CD4-positive, alpha-beta T cell treated with Interleukin-4 for 1 hour (primary cell): Measurements from ENCODE around the gene TMEM131.

ENCODE experiments used
- DNase-seq, 2 donors: peaks; one replicate each; pipeline ENCODE4 v3.0.0-alpha.2; 2020 to 2022

The TMEM131 gene

GRCh38 chr2:97798416-97798815, 197.3 kb downstream of the TMEM131 start:
- DNase-seq, result no peak

DNA sequence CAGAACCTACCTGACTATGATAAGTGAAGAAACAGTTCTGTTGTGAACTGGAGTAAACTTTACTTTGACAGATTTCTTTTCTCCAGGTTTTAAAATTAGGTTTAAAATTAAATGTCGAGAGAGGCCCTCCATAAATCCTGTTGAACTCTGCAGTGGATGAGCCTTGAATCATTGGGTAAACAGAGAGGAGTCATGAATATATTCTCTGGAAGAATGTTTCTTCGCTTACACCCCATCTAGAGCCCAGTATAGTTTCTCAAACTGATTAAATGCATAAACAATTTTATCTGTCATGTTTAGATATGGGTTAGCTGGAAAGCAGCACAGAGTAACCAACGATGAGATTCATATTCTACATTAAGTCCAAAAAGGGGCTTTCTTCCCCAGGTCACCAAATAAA, 198.4 kb downstream of the TMEM131 start:
- no peak for DNase-seq

DNA sequence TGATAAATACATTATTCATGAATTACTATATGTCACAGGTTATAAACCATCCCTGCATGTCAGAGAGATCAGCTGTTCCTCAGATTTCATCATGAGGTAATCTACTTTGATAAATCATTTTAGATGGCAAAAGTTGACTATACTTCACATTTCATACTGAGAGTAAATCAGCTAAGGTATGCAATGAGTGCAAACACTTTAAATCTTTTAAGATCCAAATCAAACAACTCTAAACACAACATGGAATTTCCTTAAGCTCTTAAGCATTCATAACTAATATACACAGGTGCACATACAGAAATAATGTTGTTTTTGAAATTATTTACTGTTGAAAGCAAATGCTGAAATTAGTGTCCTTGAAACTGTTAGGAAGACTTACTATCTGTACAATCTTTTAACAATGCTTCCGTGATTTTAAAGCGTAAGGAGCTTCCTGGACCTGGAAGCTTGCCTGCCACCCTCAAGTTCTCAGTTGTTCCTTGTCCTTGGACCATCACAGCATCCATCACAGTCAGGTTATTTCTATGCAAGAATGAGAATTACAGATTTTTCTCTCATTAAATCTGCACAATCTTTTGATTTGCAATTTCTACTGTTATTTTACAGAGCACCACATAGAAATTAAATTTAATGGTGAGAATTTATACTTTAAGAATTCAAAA, 199.2 kb downstream of the TMEM131 start:
- no peak for DNase-seq

GRCh38 chr2:97792416-97792815, 203.3 kb downstream of the TMEM131 start:
- DNase-seq, result no peak

- no peak for DNase-seq
Observed at GRCh38 chr2:97788986-97789644, 206.6 kb downstream of the TMEM131 start.

DNA sequence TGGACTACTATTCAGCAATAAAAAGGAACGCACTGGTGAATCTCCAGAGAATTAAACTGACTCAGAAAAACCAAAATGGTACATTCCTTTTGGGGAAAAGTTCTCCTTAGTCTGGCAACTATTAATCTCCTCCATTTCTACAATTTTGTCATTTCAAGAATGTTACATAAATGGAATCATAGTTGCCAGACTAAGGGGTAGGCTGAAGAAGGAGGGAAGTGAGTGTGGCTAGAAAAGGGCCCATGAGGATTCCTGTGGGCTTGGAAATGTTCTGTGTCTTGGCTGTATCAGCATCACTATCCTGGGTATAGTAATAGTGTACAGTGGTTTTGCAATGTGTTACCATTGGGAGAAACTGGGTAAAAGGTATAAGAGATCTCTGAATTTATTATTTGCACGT, 209.9 kb downstream of the TMEM131 start:
- DNase-seq, result no peak

GRCh38 chr2:97784953-97785352, 210.8 kb downstream of the TMEM131 start:
- no peak for DNase-seq

- DNase-seq, result no peak
Observed at GRCh38 chr2:97781981-97782380, 213.8 kb downstream of the TMEM131 start.

GRCh38 chr2:97779141-97779540, 216.6 kb downstream of the TMEM131 start:
- DNase-seq, result no peak

- DNase-seq, result no peak
Observed at GRCh38 chr2:97775074-97775473, 220.7 kb downstream of the TMEM131 start.

GRCh38 chr2:97774425-97774824, 221.3 kb downstream of the TMEM131 start:
- DNase-seq, result no peak

GRCh38 chr2:97770445-97770844, 225.3 kb downstream of the TMEM131 start:
- DNase-seq, result no peak

GRCh38 chr2:97769711-97770110, 226.0 kb downstream of the TMEM131 start:
- DNase-seq, result no peak

DNA sequence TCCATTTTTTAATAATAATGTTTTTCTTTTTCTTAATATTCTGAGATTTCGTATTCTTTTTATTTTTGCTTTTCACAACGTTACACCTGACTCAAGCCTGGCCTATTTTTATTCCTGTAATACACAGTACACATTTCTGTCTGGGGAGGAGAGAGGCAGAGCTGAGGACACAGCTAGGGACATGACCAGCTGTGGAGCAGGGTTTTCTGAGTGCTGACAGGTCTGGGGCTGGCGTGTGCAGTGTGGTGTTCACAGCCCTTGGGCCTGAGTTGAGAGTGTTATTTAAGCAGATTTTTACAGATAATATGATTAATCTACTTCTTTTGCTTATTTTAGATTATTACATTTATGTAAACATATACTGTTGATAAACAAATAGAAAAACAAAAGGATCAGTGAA, 226.4 kb downstream of the TMEM131 start:
- DNase-seq, result no peak

DNA sequence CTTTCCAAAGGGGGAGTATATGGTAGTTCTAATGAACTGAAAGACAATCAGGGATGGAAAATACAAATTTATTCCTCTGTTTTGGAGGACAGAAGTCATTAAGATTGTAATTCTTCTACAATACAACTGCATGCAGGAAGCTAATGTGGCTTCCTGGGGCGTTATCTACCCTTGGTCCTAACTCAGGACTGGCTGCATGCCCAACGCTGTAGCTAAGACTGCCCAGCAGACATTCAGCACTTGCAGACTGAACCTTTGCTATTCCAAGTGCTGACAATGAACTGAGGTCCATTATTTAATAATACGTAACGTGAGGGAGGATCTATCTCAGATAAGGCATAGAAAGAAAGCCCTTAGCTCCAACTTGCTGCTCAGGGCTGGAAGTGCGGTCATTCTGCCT, 229.2 kb downstream of the TMEM131 start:
- DNase-seq, result no peak

- DNase-seq, result no peak
Observed at GRCh38 chr2:97765933-97766332, 229.8 kb downstream of the TMEM131 start.

- DNase-seq, result no peak
Observed at GRCh38 chr2:97764559-97765263, 231.0 kb downstream of the TMEM131 start.

- DNase-seq, result no peak
Observed at GRCh38 chr2:97763176-97763845, 232.4 kb downstream of the TMEM131 start.

- DNase-seq, result peak; percentile 35 to 57
Observed at GRCh38 chr2:97761192-97761591, 234.6 kb downstream of the TMEM131 start.

GRCh38 chr2:97760480-97761049, 235.2 kb downstream of the TMEM131 start:
- no peak for DNase-seq

- no peak for DNase-seq
Observed at GRCh38 chr2:97759727-97760407, 235.9 kb downstream of the TMEM131 start.

- no peak for DNase-seq
Observed at GRCh38 chr2:97758131-97758705, 237.5 kb downstream of the TMEM131 start.
